ENCODE data around the gene SLC7A7.
"Not testable (repeated sequence)": the region's sequence is repeated elsewhere in the genome, so short reads cannot be mapped to it uniquely, and the experiment has no call there.

The SLC7A7 gene

DNA sequence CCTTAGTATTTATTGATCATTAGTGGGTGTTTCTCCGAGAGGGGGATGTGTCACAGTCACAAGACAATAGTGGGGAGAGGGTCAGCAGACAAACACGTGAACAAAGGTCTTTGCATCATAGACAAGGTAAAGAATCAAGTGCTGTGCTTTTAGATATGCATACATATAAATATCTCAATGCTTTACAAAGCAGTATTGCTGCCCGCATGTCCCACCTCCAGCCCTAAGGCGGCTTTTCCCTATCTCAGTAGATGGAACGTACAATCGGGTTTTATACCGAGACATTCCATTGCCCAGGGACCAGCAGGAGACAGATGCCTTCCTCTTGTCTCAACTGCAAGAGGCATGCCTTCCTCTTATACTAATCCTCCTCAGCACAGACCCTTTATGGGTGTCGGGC lies 90.4 kb downstream of the SLC7A7 start:
- H3K36me3 ChIP-seq (ENCODE audit: control insufficient read depth, insufficient read depth, low read length); H3K4me1 ChIP-seq (ENCODE audit: control insufficient read depth, insufficient read depth, low read length); H3K9me3 ChIP-seq (ENCODE audit: control insufficient read depth, insufficient read depth, low read length); H3K4me3 ChIP-seq (ENCODE audit: low read depth, low read length); H3K27me3 ChIP-seq (ENCODE audit: control insufficient read depth, insufficient read depth, low read length); H3K9ac ChIP-seq (ENCODE audit: low read depth, low read length): not testable (repeated sequence)

DNA sequence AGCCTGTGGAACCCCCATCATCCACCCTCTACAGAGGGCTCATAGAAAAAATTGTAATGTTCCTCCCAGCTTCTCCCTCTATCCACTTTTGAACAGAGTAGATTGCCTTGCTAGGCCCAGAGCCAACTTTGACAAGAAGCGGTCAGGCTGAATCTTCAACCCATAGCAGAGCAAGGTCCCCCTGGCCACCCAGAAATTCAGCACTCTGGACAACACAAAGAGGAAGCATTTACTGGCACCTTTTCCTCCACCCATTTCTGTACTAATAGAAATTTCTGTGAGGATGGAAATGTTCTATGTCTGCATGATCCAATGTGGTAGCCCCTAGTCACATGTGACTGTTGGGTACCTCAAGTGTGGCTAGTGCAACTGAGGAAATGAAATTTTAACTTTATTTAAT lies 91.4 kb downstream of the SLC7A7 start:
- peaks cover 4% of the 10 kb centered on the region for H3K4me1 ChIP-seq (ENCODE audit: control insufficient read depth, insufficient read depth, low read length)
- no peaks in the 10 kb centered on the region for H3K27me3 ChIP-seq (ENCODE audit: control insufficient read depth, insufficient read depth, low read length)
- H3K4me3 ChIP-seq (ENCODE audit: low read depth, low read length) = no peak overlapping the region
- no peak overlapping the region for H3K9ac ChIP-seq (ENCODE audit: low read depth, low read length)
- H3K9me3 ChIP-seq (ENCODE audit: control insufficient read depth, insufficient read depth, low read length) = no peaks in the 10 kb centered on the region
- H3K36me3 ChIP-seq (ENCODE audit: control insufficient read depth, insufficient read depth, low read length) = no peaks in the 10 kb centered on the region

Data from iPS-15b (cell line).